Measurements from ENCODE around the gene FAAP100. TPM values are rescaled to one million over a fixed set of nuclear protein-coding genes. Genes with fewer than 3 reads are reported as not detected.

FAAP100 gene
- total and polyA plus RNA-seq, 9 donors = 0.77 to 29.1 (median 25.0) TPM

GRCh38 chr17:81564778-81565177 lies 12.6 kb upstream of the FAAP100 start:
- DNase-seq = no peak
- no peaks in the 10 kb centered on the region for H3K36me3 ChIP-seq
- intact Hi-C loops (cut with DNase I) = no loop called here
- H3K4me1 ChIP-seq (ENCODE audit: insufficient read depth) = peaks cover 10% of the 10 kb centered on the region
- 87 to 92% (median 91%) methylated on average over 17 of the region's 17 CpGs for WGBS, 3 donors
- no peaks in the 10 kb centered on the region for H3K9me3 ChIP-seq
- no peak overlapping the region for H3K4me3 ChIP-seq
- H3K27me3 ChIP-seq = no peaks in the 10 kb centered on the region
- H3K27ac ChIP-seq = no peak overlapping the region
- TF ChIP-seq POLR2A (IDR thresholded peaks at IDR 0.05) = no peak

GRCh38 chr17:81563861-81564586 lies 11.9 kb upstream of the FAAP100 start:
- peaks cover 10% of the 10 kb centered on the region for H3K4me1 ChIP-seq (ENCODE audit: insufficient read depth)
- intact Hi-C loops (cut with DNase I) = no loop called here
- no peaks in the 10 kb centered on the region for H3K27me3 ChIP-seq
- no peaks in the 10 kb centered on the region for H3K9me3 ChIP-seq
- WGBS, 3 donors = 83 to 87% (median 85%) methylated on average over 10 of the region's 10 CpGs
- DNase-seq = no peak
- no peak for TF ChIP-seq POLR2A (IDR thresholded peaks at IDR 0.05)
- no peak for TF ChIP-seq EP300 (IDR thresholded peaks at IDR 0.05)
- TF ChIP-seq CTCF (IDR thresholded peaks at IDR 0.05) = no peak
- H3K27ac ChIP-seq = no peak overlapping the region
- H3K4me3 ChIP-seq = no peak overlapping the region
- no peaks in the 10 kb centered on the region for H3K36me3 ChIP-seq

GRCh38 chr17:81561494-81561885 lies 9.3 kb upstream of the FAAP100 start:
- Histone ChIP-seq H3K27me3 (no peaks in the 10 kb centered on the region), H3K27ac (no peak overlapping the region), H3K4me3 (no peak overlapping the region), H3K36me3 (no peaks in the 10 kb centered on the region), H3K4me1 (ENCODE audit: insufficient read depth) (peaks cover 1% of the 10 kb centered on the region), H3K9me3 (no peaks in the 10 kb centered on the region)
- intact Hi-C loops (cut with DNase I) = no loop called here
- WGBS, 3 donors = 67 to 73% (median 73%) methylated on average over 4 of the region's 4 CpGs
- TF ChIP-seq CTCF (IDR thresholded peaks at IDR 0.05) (no peak), EP300 (IDR thresholded peaks at IDR 0.05) (no peak), POLR2A (IDR thresholded peaks at IDR 0.05) (no peak)
- no peak for DNase-seq

- H3K4me1 ChIP-seq (ENCODE audit: insufficient read depth) = no peaks in the 10 kb centered on the region
- no peaks in the 10 kb centered on the region for H3K27me3 ChIP-seq
- intact Hi-C loops (cut with DNase I) = no loop called here
- WGBS, 3 donors = 69 to 77% (median 74%) methylated on average over 26 to 27 of the region's 27 CpGs
- DNase-seq = no peak
- no peak overlapping the region for H3K27ac ChIP-seq
- H3K36me3 ChIP-seq = no peaks in the 10 kb centered on the region
- TF ChIP-seq CTCF (IDR thresholded peaks at IDR 0.05) = no peak
- TF ChIP-seq EP300 (IDR thresholded peaks at IDR 0.05) = no peak
- no peak for TF ChIP-seq POLR2A (IDR thresholded peaks at IDR 0.05)
- H3K4me3 ChIP-seq = no peak overlapping the region
- H3K9me3 ChIP-seq = no peaks in the 10 kb centered on the region
Observed at GRCh38 chr17:81558941-81559806, 7.0 kb upstream of the FAAP100 start.

- Histone ChIP-seq H3K4me1 (ENCODE audit: insufficient read depth) (peaks cover 3% of the 10 kb centered on the region), H3K27me3 (no peaks in the 10 kb centered on the region), H3K27ac (no peak overlapping the region), H3K36me3 (no peaks in the 10 kb centered on the region), H3K4me3 (no peak overlapping the region), H3K9me3 (no peaks in the 10 kb centered on the region)
- intact Hi-C loops (cut with DNase I) = no loop called here
- DNase-seq = no peak
- 82 to 87% (median 84%) methylated on average over 12 of the region's 12 CpGs for WGBS, 3 donors
- TF ChIP-seq CTCF (IDR thresholded peaks at IDR 0.05) (no peak), EP300 (IDR thresholded peaks at IDR 0.05) (no peak)
Observed at GRCh38 chr17:81558115-81558468, 5.9 kb upstream of the FAAP100 start.

Measured in ovary (tissue), 9 donors.